Amygdala (tissue), 56 donors: ENCODE measurements around the gene NECAB2.
"Not testable (repeated sequence)": the region's sequence is repeated elsewhere in the genome, so short reads cannot be mapped to it uniquely, and the experiment has no call there.

Source experiments
- DNase-seq, 56 donors: peaks; one replicate each; lab custom pipeline; 2025; lab: John Stamatoyannopoulos, UW

The NECAB2 gene

DNA sequence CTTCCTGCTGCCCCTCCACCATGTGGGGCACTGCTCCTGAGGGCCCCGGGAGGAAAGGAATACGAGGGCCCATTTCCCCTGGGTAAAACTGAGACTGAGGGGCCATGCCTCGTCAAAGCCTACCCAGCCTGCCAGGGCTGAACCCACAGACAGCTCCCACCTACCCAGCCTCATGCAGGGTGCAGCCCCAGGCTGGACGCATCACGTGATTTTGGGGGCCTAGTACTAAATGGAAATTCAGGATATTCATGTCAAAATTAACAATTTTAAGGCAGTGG is 18.4 kb upstream of the NECAB2 start:
- no peak for DNase-seq

DNA sequence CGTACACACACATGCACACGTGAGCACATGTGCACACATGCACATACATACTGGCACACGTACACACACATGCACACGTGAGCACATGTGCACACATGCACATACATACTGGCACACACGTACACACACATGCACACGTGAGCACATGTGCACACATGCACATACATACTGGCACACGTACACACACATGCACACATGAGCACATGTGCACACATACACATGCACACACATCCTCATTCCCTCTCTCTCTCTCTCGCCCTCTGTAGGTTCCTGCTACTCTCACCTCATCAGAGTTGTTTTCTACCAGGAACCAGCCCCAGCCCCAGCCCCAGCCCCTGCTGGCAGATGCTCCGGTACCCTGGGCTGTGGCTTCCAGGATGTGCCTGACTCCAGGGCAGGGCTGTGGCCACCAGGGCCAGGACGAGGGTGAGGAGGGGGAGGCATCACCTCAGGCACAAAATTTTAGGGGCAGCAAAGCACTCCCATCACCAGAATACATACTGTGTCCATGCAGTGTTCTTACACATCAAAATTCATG is 17.1 kb upstream of the NECAB2 start:
- not testable (repeated sequence) for DNase-seq

DNA sequence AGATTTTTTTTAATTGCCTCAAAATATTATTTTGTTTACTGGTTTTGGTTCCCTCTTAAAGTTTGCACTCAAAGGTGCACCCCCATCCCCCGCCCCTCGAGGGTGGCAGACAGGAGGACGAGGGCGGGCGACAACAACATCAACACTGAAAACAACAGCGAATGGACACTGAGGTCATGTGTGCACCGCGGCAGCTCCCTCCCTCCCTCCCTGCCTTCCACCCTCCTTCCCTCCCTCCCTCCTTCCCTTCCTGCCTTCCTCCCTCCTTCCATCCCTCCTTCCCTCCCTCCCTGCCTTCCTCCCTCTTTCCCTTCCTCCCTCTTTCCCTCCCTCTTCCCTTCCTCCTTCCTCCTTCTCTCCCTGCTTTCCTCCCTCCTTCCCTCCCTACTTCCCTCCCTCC is 16.5 kb upstream of the NECAB2 start:
- peak in 8 of 56 donors; percentile 7 to 32 (median 12) for DNase-seq

DNA sequence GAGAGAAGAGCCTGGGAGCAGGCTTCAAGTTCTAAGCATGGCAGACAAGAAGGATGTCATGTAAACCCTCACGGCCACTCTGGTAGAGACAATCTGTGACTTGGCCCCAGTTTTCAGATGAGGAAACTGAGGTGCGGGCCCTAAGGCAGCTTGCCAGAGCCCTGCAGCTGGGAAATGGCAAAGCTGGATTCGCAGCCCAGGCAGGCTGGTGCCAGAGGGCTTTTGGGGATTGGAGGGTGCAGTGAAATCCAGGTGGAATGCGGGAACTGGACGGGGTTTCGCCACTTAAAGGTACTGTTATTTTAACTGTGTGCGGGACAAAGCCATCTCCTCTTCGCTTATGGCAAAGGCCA is 15.5 kb upstream of the NECAB2 start:
- DNase-seq = no peak

DNA sequence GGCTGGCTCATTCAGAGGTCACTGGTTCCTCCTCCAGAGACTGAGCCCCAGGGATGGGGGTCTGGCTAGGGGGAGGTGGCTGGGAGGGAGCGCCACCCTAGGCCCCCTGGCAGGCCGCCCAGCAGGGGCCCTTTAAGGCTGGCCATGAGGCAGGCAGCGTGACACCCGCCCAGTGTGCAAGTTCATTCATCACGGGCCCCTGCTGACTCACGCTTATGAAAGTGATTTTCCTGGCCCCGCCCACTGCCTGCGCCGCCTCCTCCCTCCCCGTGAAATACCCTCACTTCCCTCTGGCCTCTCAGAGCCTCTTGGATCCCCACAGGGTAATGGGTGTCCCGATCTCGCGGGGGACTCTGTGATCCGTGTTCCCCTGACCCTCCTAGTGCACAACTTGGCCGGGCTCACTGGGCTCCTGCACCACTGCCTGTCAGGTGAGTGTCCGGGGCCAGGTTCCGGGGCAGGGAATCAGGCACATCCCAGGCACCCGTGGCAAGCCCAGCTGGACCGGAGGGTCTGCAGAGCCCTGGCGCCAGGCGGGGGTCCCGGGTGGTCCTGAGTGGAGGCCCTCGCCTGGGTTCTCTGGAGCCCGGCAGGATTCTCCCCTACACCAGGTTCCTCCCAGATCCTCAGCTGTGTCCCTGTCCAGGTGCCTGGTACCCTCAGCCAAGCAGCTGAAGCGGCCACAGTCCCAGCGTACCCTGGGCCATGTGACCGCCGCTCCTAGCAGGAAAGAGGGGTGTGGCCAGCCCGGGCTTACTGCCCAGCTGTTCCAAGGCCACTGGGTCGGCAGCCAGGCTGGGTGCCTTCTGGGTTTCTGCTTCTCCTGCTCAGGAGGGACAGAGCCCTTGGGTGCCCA is 14.9 kb upstream of the NECAB2 start, which contains the start of gene OSGIN1:
Gene OSGIN1, plus strand, starts transcription at position 301 of the 856 bp plus-strand sequence. CDS start 4,432 bp downstream, outside the sequence.
- DNase-seq = peak in 54 of 56 donors; percentile 16 to 95 (median 66)

DNA sequence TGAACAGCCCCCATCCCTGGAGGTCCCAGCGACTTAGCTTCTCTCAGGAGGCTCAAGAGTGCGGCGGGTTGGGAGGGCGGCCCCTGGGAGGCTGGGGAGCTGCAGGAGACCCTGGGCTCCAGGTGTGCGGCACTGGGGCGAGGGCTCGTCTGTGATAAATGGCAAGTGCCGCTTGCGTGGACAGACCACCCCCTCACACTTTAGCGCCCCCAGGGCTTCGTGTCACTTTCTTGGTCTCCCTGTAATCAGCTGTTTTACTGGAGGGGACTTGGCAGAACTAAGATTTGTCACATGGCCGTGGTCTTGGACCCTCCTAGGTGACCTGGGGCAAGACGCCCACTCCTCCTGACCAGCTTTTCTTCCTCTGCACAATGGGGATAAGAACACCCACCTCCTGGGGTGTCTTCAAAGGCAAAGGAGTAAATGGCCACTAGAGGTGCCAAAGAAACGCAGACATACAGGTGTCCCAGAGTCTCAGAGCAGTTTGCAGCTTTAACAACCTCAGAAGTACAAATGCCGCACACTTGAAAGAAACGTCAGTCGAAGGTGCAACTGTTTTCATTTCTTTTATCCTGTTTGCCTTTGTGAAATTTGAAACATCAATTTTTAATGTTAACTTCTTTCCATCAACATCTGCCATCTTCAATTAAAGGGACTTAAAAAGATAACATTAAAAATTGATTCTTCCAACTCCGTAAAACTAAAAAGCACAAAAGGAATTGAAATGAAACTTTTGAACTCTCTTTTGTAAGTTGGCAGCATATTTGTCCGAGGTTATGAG is 14.1 kb upstream of the NECAB2 start:
- DNase-seq = peak in 1 of 56 donors; percentile 48

DNA sequence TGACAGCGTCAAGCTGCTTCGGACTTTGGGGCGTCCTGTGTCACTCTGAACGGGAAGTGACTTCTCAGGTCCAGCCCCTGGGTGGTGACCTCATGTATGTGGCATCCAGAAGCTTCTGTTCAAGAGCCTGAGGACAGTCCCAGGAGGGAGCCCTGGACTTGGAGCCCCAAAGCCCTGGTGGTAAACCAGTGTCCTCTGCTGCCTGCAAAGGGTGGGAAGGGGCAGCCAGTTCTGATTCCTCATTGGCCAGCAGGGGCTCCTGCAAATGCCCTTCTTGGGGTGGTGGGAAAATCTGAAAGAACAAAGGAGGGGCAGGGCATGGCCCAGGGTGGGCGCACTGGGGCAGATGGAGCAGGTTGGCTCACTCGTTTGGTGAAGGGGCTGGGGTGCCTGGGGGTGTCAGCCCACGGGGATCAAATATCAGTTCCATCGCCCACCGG is 13.4 kb upstream of the NECAB2 start:
- DNase-seq = no peak

DNA sequence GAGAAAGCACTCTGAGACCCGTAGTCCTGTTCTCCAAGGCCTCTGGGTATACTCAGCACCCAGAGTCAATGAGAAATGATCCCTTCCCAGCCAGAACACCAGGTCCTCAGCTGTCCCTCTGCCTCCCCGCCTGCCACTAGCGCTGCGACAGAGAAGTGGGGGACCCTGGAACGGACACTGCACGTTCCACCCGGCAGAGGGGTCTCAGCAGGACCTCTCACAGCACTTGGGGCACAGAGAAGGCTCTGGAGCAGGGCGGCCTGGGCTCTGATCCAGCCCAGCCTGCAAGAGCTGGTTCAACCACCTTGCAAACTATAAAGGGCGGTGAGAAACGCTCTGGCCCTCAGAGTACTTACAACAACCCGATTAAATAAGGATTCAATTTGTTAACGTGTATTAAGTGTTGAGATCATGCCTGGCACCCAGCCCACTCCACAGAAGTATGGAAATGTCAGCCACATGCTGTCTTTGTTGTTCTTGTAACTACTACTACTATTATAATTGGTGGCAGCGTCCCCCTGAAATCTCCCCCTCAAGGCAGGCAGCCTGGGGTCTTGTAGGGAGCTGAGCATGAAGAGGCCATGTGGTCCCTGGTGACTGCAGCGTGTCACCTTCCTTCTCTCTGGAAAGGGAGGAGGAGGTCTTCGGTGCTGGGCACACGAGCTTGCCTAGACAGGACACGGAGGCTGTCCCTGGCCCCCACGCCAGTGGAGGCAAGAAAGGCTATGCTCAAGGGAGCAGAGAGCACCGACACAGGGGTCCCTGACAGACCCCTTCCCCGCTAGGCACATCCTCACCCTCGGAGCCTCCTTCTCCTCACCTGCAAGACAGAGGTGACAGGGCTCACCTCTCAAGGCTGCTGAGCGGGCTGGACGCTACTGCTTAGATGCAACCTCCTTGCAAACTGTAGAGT is 12.6 kb upstream of the NECAB2 start:
- DNase-seq = peak in 4 of 56 donors; percentile 12 to 60 (median 20)

DNA sequence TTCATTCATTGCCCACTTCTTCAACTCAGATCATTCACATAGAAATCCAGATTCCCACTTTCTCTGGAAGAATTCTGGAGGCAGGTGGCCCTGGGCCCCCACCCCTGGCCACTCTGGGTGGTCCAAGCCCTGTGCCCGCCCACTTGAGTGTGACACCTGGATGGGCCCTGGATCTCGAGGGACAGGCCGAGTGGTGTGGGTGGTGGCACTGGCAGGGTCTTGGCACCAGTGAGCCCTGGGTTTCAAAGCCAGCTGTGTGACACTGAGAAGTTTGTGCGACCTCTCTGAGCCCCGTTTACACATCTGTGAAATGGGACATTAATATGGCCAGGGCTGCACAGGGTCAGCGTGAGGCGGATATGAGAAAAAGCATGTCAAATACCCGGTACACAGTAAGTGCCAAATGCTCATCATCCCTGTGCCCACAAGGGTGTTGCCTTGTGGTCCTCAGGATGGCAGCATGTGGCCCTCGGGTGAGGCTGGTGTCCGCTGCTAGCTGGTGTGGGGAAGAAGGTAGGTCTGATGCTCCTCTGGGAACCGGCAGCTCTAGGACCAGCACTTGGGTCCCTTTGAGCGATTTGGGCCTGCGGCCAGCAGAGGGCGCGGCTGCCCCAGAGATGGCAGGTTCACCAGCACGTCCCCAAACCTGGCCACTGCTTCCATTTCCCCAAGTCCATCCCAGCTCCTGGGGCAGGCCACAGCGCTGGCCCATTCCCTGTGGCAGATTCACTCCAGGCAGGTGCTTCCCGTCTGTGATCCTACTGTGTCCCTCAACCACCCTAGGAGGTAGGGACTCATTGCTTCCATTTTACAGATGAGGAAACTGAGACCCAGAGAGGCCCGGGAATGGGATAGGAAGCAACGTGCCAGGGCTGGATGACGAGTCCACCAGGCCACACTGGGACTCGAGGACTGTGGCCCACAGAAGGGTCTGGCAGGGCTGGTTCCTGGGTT is 11.4 kb upstream of the NECAB2 start:
- DNase-seq = peak in 51 of 56 donors; percentile 8 to 83 (median 50)

DNA sequence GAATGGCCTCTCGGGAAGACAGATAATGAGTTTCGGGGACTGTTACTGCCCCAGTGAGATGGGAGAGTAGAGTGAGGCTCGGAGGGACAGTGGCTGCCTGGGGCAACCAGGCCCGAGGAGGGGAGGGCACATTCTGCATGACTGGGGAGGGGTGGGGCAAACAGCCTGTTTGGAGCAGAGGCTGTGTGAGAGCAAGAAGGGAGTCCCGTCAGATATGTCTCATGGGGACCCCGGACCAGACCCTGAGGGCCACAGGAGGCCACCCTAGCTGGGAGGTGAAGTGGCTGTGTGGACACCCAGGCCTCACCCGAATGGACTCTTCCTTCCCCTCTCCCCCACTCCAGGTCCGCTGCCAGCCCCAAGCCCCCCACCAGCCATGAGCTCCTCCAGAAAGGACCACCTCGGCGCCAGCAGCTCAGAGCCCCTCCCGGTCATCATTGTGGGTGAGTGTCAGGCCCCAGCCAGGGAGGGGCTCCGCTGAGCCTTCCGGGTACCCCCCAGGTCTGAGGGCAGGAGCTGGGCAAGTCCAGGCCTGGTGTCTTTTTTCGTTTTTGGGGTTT is 10.7 kb upstream of the NECAB2 start:
- no peak for DNase-seq

DNA sequence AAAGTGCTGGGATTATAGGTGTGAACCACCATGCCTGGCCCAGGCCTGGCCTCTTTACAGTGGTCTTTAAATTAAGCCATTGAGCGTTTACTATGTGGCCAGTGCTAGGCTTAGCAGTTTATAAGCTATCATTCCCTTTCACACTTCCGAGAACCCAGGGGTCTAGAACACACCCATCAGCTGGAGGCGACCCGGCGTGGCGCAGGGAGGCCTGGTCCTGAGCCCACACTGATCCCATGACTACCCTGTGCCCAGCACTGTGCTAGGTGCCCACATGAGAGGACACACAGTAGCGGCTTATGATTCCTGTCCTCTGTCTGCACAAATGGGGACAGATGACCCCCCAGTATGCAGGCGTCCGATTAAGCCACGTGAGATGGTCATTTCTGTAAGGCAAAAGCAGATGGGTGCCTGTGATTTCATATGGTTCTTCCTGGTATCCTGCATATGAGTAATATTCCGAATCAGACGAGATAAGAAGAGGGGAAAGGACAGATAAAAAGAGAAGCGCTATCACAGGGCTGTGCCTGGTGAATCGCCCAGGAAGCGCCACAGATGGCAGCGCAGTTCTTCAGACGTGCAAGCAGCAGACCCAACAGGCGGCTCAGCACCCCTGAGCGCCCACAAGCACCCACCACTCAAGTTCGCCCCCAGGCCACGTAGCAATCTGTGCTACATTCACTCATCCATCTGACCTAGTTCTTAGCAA is 9.8 kb upstream of the NECAB2 start:
- DNase-seq = peak in 2 of 56 donors; percentile 16 to 19

DNA sequence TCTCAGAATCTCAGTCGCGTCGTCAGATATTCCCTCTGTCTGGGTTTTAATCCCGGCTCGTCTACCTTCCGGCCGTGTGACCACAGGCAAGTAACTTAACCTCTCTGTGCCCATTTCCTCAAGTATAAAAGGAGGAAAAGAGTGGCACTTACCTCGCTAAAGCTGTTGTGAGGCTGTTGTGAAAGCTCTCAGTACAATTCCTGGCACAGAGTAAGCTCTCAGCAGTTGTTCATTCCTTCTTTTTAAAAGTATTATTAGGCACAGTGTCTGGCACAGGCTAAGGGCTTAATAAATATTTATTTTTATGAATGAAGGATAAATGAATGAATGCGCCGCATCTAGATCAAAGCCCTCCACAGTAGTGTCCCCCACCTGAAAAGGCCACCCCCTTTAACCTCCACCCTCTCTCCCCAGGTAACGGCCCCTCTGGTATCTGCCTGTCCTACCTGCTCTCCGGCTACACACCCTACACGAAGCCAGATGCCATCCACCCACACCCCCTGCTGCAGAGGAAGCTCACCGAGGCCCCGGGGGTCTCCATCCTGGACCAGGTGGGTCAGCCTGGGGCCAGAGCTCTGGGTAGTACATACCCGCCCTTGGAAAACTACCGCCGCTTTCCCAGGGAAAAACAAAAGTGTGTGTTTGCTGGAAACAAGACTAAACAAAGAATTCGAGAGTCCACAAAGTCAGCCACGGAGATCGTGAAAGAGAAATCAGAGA is 9.0 kb upstream of the NECAB2 start:
- no peak for DNase-seq

DNA sequence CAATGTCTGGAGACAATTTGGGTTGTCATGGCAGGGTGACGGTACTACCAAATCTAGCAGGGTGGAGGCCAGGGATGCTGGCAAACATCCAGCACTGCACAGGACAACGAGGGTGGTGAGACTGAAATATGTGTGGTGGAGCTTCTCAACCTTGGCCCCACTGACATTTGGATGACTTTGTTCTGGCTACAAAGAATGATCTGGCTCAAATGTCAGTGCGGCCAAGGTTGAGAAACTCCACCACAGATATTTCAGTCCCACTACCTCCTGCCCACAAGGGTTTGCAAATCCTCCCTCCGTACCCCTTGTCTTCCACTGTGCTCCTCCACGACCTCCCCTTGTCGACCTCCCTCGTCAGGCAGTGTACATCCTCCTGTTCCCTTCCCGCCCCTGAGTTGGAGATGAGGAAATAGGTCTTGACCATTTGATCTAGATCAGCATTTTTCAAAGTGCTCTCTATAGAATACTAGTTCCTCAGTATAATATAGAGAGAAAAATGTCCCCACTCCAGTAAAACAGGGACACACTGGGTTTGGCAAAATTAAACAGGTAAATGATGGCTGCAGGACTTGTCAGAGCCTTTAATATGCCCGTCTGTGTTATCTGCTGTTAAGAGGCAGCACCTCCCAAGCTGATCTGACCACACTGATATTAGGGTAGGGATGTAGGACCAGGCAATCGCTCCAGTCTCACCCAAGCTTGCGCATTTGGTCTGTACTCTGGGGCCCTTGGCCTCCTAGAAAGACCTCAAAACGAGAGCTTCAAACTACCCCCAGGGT is 8.2 kb upstream of the NECAB2 start:
- no peak for DNase-seq

DNA sequence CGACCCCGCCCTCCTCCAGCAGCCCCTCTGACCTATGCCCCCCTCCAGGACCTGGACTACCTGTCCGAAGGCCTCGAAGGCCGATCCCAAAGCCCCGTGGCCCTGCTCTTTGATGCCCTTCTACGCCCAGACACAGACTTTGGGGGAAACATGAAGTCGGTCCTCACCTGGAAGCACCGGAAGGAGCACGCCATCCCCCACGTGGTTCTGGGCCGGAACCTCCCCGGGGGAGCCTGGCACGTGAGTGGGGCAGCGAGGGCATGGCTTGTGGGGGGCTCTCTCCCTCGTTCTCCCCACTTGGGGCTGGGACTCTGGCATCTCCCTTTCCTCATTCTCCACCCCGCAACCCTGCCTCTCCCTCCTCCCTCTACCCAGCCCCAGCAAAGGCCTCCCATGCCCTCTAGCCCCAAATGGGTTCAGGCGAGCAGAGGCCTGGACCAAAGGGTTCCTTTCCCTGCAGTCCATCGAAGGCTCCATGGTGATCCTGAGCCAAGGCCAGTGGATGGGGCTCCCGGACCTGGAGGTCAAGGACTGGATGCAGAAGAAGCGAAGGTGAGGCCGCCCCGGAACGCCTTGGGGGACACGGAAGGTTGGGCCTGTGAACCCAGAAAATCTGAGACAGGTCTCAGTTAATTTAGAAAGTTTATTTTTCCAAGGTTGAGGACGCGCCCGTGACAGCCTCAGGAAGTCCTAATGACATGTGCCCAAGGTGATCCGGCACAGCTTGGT is 7.4 kb upstream of the NECAB2 start:
- no peak for DNase-seq

DNA sequence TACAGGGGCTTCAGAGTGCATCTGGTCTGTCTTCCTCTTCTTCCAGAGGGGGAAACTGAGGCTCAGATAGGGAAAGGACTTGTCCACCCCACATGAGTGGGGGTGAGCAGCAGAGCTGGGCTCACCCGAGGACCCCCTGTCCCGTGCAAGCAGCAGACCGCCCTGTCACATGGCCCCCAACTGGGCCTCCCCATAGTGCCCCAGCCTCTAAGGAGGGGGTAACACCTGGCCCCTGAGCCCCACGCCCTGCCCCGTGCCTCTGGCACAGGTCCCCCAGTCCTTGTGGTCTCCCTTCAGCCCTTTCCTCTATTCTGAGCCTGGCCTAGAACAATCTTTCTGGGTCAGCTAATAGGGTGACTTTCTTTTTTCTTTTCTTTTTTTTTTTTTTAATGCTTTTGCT is 6.5 kb upstream of the NECAB2 start:
- DNase-seq = no peak
